KOPT-K1 (cell line): ENCODE measurements around the gene B3GNT9.

Experiments
- H3K27ac ChIP-seq: fragments of 200-600 bp; sonication (generic); 2 replicates; pipeline ENCODE4 v1.5.1; 2016; ENCODE audit warnings: antibody characterized with exemption, mild to moderate bottlenecking, low read depth, low read length; ENCODE audit not compliant: poor library complexity, severe bottlenecking
- H3K36me3 ChIP-seq: fragments of 200-600 bp; sonication (generic); 2 replicates; pipeline ENCODE4 v1.5.1; 2017; ENCODE audit warnings: antibody characterized with exemption, mild to moderate bottlenecking, low read length, moderate library complexity; ENCODE audit not compliant: insufficient read depth
- H3K9me3 ChIP-seq: fragments of 200-600 bp; sonication (generic); 2 replicates; pipeline ENCODE4 v1.5.1; 2017; ENCODE audit warnings: antibody characterized with exemption, low read length, mild to moderate bottlenecking; ENCODE audit not compliant: insufficient read depth, poor library complexity, severe bottlenecking

Gene B3GNT9

DNA sequence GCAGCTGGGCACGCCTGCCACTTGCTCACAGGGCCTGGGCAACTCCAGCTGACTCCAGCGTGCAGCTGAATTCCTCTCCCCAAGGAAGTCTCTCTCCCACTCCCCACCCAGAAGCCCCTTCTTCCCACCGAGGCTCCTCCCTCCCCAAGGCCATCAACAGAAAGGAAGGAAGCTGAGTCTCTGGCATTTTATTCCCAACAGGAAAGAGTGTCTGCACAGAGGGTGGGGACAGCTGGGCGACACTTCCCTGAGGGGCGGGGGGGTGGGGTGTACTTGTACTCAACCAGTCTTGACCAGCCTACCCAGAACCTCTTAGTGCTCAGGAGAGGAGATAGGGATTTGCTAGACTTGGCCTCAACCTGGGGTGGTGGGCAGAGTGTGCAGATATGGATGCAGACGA lies 39.2 kb upstream of the B3GNT9 start, which contains the start of gene EXOC3L1:
TSS of gene EXOC3L1 (minus strand) at position 96 of the 400 bp plus-strand sequence. CDS start 460 bp downstream, outside the sequence.
- Histone ChIP-seq H3K9me3 (no peaks in the 10 kb centered on the region), H3K36me3 (peaks cover 20% of the 10 kb centered on the region), H3K27ac (no peak within 1 kb of the TSS)

DNA sequence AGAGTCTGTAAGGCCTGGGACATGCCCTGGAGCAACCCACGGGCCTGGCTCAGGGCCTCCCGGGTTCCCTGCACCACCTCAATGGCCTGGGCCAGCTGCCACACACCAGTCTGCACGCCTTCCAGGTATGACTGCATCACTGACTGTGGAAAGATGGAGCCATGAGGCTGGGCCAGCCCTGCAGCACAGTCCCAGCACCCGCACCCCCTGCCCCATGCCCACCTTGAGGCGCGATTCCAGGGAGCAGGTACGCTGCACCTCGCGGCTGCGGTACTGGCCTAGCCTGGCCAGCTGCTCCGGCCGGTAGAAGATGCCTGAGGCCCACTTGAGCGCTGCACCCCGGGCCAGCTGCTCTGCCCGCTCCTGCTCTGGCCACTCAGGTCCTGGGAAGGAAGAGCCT lies 38.0 kb upstream of the B3GNT9 start:
- H3K27ac ChIP-seq = no peak overlapping the region
- peaks cover 7% of the 10 kb centered on the region for H3K36me3 ChIP-seq
- H3K9me3 ChIP-seq = no peaks in the 10 kb centered on the region

DNA sequence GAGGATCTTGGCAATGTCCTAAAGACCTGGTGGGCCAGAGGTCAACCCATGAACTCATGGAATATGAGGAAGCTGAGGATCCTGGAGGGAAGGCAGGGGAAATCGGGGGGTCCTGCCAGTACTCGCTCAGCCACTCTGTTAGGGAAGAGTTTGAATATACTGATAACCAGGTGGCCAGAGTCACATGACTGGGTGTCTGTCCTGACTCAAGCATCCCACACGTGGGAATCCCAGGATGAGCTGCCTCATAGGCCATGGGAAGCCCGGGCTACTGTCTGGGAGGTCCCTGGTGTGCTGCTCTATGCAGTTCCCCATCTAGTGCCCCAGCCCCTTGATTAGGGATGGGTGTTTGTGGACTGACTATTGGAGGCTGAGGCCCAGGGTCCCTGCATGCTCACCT lies 37.5 kb upstream of the B3GNT9 start:
- H3K27ac ChIP-seq = no peak overlapping the region
- H3K9me3 ChIP-seq = no peaks in the 10 kb centered on the region
- H3K36me3 ChIP-seq = peaks cover 3% of the 10 kb centered on the region

DNA sequence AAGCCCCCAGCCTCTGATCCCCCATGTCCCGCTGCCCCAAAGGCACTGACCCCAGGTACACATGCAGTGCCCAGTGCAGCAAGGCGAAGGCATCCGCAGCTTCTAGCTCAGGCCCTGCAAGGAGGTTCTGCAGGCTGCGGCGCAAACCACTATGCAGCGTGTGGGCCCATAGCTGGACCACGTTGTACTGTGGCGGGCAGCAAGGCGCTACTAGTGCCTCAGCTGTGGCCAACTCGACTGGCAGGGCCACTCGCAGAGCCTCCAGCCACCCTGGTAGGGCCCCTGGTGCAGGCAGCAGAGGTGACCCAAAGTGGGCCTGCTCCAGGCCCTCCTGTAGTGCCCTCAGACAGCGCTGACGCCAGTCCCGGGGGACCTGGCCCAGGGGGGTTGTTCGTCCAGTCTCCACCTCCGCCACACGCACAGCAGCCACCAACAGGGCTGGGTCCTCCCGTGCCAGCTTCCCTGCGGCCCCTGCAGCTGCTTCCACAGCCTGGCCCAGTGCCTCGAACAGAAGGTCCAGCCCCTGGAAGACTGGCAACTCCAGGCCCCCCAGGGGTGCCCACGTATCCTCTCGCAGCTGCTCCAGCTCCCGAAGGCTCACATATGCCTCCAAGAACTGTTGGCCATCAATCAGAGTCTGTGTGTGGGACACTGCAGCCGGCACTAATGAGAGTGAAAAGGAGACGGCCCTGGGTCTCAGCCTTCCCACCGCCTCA lies 36.5 kb upstream of the B3GNT9 start:
- no peaks in the 10 kb centered on the region for H3K9me3 ChIP-seq
- H3K36me3 ChIP-seq = no peaks in the 10 kb centered on the region
- no peak overlapping the region for H3K27ac ChIP-seq

DNA sequence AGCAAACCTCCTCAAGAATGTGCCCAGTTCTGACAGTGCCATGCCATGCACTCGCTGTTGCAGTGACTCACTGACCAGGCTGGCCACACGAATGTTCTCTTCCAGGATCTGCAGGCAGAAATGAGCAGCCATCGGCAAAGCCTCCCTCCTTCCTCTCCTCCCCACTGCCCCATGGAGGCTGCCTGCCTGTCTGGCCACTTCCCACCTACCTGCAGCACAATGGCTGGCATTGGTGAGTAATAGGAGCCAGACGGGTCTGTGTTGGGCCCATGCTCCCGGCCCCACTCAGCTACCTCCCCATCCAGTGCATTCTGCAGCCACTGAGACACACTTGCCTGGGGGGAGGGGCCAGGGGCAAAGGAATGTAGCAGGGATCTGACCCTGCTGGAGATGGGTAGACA lies 35.8 kb upstream of the B3GNT9 start:
- Histone ChIP-seq H3K27ac (no peak overlapping the region), H3K9me3 (no peaks in the 10 kb centered on the region), H3K36me3 (no peaks in the 10 kb centered on the region)

DNA sequence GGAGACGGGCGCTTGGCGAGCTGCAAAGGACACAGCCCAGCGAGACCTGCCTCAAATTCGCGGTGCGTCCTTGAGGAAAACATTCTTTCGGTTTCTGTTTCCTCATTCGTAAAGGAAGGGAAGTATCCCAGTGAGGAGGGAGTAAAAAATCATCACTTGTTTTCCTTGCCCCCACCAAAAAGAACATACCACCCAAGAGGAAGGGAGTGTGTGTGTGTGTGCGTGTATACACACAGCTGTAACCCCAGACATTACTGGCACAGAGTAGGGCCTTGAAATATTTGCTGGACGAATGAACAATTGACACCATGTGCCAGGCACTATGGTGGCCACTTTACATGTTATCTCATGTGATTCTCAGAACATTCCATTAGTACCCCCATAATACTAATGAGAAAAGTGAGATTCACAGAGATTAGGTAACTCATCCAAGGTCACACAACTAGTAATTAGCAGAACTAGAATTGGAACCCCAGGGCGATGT lies 34.9 kb upstream of the B3GNT9 start:
- no peaks in the 10 kb centered on the region for H3K9me3 ChIP-seq
- no peak overlapping the region for H3K27ac ChIP-seq
- H3K36me3 ChIP-seq = no peaks in the 10 kb centered on the region

DNA sequence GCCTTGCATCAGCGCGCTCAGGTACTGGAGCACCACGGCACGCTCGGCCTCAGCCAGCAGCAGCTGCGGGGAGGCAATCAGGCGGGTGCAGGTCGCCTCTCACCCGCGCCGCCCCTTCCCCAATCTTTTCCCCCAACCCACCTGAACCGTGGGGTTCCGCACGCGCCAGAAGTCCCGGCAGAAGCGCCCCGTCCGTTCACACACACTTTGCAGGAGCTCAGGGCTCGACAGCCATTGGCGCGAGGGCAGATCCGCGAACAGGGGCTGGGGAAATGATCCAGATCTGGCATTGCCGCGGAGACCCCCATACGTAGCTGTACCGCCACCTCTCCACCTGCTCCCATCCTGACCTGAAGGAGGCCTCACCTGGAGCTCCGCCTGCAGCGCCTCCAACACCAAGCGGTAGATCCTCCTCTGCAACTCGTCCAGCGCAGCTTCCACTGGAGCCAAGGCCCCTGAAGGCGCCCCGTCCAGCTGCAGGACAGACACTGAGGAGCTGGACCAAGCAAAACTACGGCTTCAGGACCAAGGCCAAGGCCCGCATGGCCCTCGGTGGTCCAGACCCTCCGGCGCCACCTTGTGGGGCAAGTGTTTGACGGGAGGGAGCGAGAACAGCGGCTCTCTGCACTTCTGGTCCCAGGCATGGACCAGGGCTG lies 34.3 kb upstream of the B3GNT9 start:
- no peaks in the 10 kb centered on the region for H3K9me3 ChIP-seq
- H3K36me3 ChIP-seq = no peaks in the 10 kb centered on the region
- H3K27ac ChIP-seq = no peak overlapping the region

DNA sequence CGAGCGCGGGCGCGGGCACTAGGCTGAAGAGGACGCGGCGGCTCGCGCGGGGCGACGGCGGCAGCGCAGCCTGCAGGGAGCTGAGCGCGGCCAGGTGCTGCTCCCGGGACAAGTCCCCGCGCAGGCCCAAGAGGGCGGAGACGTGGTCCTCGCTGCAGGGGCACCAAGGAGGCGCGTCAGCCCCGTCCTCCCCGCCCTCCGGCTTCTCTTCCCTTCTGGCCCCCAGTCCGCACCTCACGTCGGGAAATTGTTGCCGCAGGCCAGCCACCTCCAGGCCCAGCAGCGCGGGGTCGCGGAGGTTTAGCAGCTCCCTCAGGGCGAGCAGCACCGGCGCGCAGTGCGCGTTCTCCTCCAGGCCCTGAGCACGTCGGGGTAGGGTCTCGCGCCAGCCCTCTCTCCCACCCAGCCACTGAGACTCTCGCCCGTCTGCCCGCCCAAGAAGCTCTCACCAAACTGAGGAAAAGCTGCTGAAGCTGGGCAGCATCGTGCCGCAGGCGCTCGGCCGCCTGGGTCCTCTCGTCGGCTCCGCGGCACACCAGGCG lies 33.7 kb upstream of the B3GNT9 start:
- no peaks in the 10 kb centered on the region; the same call in 1 of the 2 replicates for H3K36me3 ChIP-seq
- no peaks in the 10 kb centered on the region for H3K9me3 ChIP-seq
- H3K27ac ChIP-seq = peak overlapping the region; percentile 82

DNA sequence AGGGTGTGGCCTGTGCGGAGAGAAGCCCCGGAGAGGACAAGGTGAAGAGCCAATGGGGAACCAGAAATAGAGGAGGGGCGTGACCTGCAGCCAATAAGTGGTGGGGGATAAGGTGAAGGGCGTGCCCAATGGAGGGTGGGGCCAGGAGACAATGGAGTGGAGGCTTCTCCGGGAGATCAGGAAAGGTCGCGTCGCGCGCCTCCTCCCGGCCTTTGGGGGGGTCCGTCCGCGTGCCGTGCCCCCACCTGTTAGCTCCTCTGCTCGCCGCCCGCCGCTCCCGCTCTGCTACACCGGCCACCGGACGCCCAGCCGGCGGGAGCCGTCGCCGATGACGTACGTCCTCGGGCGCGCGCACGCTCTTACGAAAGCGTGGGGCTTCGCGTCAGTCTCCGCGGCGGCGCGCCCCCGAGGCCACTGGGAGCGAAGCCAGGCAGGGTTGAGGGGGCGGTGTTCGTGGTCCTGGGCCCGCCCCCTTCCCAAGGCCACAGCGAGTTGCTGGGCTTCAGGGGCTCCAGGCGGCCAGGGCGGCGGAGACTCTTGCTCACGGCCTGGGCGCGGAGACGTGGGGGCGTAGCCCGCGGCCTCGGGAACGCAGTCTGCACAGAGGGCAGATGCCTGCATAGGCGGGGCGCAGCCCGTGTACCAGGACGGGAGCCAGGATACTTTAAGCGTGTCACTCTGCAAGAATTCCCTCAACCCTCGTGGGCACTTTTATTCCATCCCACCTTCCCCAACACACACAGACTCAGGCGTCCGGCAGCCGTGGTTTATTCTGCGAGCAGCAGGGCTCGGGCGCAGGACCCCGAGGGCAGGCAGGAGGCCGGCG lies 33.0 kb upstream of the B3GNT9 start, which contains the start of gene MATCAP1:
TSS of gene MATCAP1 (minus strand) at position 337 of the 826 bp plus-strand sequence. CDS start 3,353 bp downstream, outside the sequence.
- H3K9me3 ChIP-seq = no peaks in the 10 kb centered on the region
- no peaks in the 10 kb centered on the region; the same call in 1 of the 2 replicates for H3K36me3 ChIP-seq
- peak within 1 kb of the TSS; percentile 82 for H3K27ac ChIP-seq

DNA sequence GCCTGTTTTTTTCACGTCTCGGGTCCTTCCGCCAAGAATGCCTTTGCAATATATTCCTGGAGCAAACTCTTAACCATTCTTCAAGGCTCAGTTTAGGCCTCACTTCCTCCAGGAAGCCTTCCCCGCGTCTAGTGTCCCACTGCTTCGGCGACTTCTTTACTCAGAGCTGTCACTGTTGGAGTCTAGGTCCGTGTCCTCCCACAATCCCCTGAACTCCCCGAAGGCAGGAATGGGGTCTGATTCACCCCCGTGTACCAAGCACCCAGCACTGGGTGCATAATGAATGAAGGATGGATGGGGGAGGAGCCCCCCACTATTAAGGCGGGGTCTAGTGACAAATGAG lies 32.5 kb upstream of the B3GNT9 start:
- H3K9me3 ChIP-seq = no peaks in the 10 kb centered on the region
- no peaks in the 10 kb centered on the region; the same call in 1 of the 2 replicates for H3K36me3 ChIP-seq
- peak overlapping the region; percentile 82 for H3K27ac ChIP-seq

DNA sequence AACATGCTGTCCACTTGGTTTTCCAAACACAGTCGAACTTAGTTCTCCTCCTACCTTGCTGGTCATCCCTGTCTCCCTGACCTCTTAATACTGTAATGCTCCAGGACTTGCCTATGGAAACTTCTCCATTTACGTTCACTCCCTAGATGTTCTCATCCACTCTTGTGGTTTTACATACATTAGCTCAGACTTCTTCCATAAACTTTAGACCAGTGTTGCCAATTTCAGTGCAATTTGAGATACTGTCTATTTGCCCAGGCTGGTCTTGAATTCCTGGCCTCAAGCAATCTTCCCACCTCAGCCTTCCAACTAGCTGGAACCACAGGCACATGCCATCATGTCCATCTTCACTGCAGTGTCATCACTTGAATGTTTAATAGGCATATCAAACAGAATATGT lies 31.5 kb upstream of the B3GNT9 start:
- H3K27ac ChIP-seq = no peak overlapping the region
- no peaks in the 10 kb centered on the region; the same call in 1 of the 2 replicates for H3K36me3 ChIP-seq
- H3K9me3 ChIP-seq = no peaks in the 10 kb centered on the region

DNA sequence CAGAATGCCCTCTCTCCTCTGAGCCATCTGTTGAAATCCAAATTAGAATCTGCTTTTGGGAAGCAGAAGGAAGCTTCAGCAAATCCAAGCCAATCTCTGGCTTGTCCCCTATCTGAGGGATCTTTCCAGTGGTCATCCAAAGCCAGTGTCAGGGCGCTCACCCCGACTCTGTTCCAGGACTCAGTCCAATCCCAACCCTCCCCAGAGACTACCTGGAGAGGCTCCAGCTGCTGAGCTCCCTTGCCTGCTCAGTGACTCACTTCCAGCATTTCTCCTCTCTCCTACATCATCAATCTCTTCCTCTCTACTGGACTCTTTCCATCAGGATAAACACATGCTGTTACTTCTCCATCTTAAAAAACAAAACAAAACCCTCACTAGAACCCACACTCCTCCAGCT lies 30.5 kb upstream of the B3GNT9 start:
- no peaks in the 10 kb centered on the region; the same call in 1 of the 2 replicates for H3K36me3 ChIP-seq
- no peaks in the 10 kb centered on the region for H3K9me3 ChIP-seq
- H3K27ac ChIP-seq = no peak overlapping the region

DNA sequence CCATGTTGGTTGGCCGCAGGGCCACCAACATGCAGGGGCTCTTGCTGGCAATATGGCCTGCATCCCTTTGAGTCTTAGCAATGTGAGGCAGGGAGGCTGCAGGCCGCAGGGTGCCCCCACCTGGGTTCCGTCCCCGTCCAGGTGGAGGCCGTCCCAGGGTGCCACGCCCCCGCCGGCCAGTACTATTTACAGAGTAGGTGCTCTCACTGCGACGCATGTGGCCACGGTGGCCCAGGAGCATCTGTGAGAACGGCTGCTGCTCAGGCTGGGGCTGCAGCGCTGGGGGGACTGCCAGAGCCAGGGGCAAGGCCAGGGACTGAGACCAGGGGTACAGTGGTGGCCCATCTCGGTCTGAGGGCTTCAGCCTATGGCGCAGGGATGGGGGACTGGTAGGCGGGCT lies 29.4 kb upstream of the B3GNT9 start:
- no peak overlapping the region for H3K27ac ChIP-seq
- no peaks in the 10 kb centered on the region; the same call in 1 of the 2 replicates for H3K36me3 ChIP-seq
- no peaks in the 10 kb centered on the region for H3K9me3 ChIP-seq

DNA sequence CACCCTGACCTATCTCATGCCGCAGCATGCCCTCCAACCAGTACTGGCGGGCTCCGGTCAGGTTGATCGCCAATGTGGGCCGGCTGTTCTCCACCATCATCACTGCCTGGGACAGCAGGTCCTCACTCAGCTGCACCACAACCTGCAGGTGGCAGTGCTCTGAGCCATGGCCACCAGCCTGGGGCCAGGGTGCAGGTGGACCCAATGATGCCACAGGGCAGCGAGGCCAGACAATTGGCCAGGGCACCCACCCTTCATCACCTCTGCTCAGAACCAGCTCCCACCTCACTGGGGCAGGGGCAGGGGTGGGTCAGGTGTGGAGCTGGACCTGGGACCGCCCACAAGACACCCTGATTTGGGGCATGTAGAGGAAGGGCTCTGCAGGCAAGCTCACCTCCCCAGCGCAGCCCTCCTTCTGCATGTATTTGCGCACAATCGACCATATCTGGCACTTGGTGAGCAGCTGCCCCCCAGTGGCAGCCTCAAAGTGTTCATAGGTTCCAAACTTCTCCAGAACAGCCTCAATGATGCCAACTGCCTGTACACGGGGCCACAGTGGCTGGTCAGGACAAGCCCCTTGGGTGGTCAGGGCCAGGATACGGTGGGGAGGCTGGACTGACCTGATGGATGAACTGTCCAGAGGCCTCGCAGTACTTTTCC lies 28.8 kb upstream of the B3GNT9 start:
- no peaks in the 10 kb centered on the region for H3K9me3 ChIP-seq
- no peak overlapping the region for H3K27ac ChIP-seq

More for the DNA sequence above, 28.8 kb upstream of the B3GNT9 start:
- no peaks in the 10 kb centered on the region; the same call in 1 of the 2 replicates for H3K36me3 ChIP-seq
